ENCODE measurements around the gene PRKAG3. TPM values are rescaled to one million over a fixed set of nuclear protein-coding genes. Genes with fewer than 3 reads are reported as not detected.

Gene PRKAG3
- total and polyA plus RNA-seq, 9 of the 15 experiments (the other 6 are each of a cell fraction or from before 2014, with no cell fraction given), result not detected

DNA sequence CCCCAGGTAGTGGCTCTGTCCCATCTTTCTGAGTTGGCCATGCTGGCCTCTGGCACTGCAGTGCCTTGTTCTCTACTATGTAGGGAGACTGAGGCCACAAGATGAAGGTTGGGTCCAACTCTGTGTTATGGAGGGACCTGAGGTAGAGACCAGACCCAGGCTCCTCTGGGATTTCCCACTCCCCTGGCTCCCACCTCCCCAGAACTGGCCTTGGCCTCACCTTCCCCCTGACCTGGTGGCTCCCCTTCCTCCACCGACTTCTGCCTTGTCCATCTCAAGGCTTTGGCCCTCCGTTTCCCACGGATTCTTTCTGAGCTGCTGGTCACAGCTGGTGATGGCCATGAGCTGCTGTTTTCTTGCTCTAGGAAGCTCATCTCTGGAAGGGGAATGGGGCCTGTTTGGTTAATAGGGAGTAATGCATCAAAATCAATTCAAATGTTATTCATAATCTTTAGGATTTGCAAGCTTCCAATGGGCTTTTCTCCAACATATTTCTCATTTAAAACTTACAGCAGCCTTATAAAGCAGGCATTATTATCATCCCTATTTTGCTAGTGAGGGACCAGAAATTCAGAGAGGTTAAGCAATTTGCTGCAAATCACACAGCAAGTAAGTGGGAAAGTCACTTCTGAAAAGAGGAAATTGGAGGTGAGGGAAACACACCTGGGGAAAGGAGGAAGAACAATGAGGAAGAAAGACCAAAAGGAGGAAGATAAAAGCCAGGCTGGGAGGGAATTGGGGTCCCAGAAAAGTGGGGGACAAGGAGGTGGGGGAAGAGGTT, 887 bp downstream of the PRKAG3 start:
- BruUV-seq (replicated peaks), result no TSS peak
- intact Hi-C loops (cut with micrococcal nuclease), result no loop called here
- 0% methylated on average over 2 of the region's 3 CpGs for WGBS (ENCODE audit: insufficient coverage, low coverage, missing lambda C conversion rate)
- DNase-seq (ENCODE audit: extremely low read depth in 1 of 4, low spot score in 3 of 4) (no peak), FAIRE-seq (no peak), ATAC-seq (no peak)
- Histone ChIP-seq H3K9ac (ENCODE audit: insufficient read depth in 1 of 2, low read depth in 2 of 2, low read length in 2 of 2) (no peak overlapping the region), H3K4me3 (no peak overlapping the region), H4K20me1 (replicated peaks; ENCODE audit: control insufficient read depth, insufficient read depth, low read length) (no peaks in the 10 kb centered on the region), H3K27me3 (ENCODE audit: control insufficient read depth in 2 of 2, insufficient read depth in 2 of 2, low read length in 2 of 2) (peaks cover 4 to 72% of the 10 kb centered on the region in 2 experiments; a peak in 3 of 5 replicates), H3K27ac (ENCODE audit: extremely low read depth, low read depth, low read length) (no peak overlapping the region), H3K9me3 (replicated peaks; ENCODE audit: control insufficient read depth, insufficient read depth, low read depth, low read length) (no peaks in the 10 kb centered on the region), H3K4me2 (ENCODE audit: insufficient read depth, low read length) (no peak overlapping the region), H3K79me2 (ENCODE audit: control insufficient read depth, insufficient read depth, low read length) (no peaks in the 10 kb centered on the region), H3K9me1 (ENCODE audit: control insufficient read depth, insufficient read depth, low read length) (no peaks in the 10 kb centered on the region), H3K4me1 (replicated peaks in 1 of 2; ENCODE audit: control insufficient read depth in 2 of 2, insufficient read depth in 2 of 2, low read length in 2 of 2) (peaks cover 0 to 10% of the 10 kb centered on the region in 2 experiments; a peak in 1 of 5 replicates), H2AFZ (ENCODE audit: low read depth, low read length) (no peak overlapping the region), H3K36me3 (ENCODE audit: control insufficient read depth, insufficient read depth, low read length) (no peaks in the 10 kb centered on the region)
- 0 out of 4 replicates have a peak, but pooled peaks of 1 of the 2 experiments have one; percentile 19 for TF ChIP-seq KDM1A (IDR thresholded peaks at IDR 0.05)
- TF ChIP-seq MCM5 (IDR thresholded peaks at IDR 0.05; ENCODE audit: low read depth), result no peak
- TF ChIP-seq GTF3C2 (IDR thresholded peaks at IDR 0.05; ENCODE audit: borderline replicate concordance, extremely low read depth, insufficient read length), result no peak
- TF ChIP-seq BCOR (IDR thresholded peaks at IDR 0.05), result peak; percentile 73
- no peak for TF ChIP-seq JUNB (CRISPR knock-in tag; conservative IDR thresholded peaks at IDR 0.05)
- TF ChIP-seq ZFP36 (IDR thresholded peaks at IDR 0.05; ENCODE audit: low read depth, low read length, partially characterized antibody), result peak; percentile 45
- TF ChIP-seq NCOA4 (IDR thresholded peaks at IDR 0.05; ENCODE audit: partially characterized antibody), result no peak
- peak; percentile 90 for TF ChIP-seq RBM25 (IDR thresholded peaks at IDR 0.05; ENCODE audit: low read depth, low read length, severe bottlenecking)
- no peak for TF ChIP-seq SRF (CRISPR knock-in tag; IDR thresholded peaks at IDR 0.05)
- no peak for TF ChIP-seq POLR2G (IDR thresholded peaks at IDR 0.05; ENCODE audit: low read depth, low read length)
- TF ChIP-seq PREB (CRISPR knock-in tag; IDR thresholded peaks at IDR 0.05), result no peak
- TF ChIP-seq SMARCA5 (IDR thresholded peaks at IDR 0.05), result no peak
- TF ChIP-seq PHTF2 (CRISPR knock-in tag; IDR thresholded peaks at IDR 0.05), result no peak
- in situ Hi-C loops (cut with MboI), result no loop called here
- POLR2A ChIA-PET, result no interaction called here
- CTCF ChIA-PET (ENCODE audit: low intra/inter-chr PET ratio), result no interaction called here

All from K562 (cell line).